GM23338 (cell line): ENCODE results near the gene ODAD3.

Experiments used
- CREB1 ChIP-seq: fragments of 250-450 bp; sonication (Bioruptor Pico); IDR thresholded peaks from 2 replicates; pipeline ENCODE4 v1.5.0; 2020; ENCODE audit warnings: low read depth, mild to moderate bottlenecking, moderate library complexity
- CTCF ChIP-seq, 2 experiments: fragments of 200-600 bp in 1 of 2; sonication (generic) in 1 of 2; conservative IDR thresholded peaks; 2 replicates each; pipeline versions ENCODE4 v1.5.1 to v1.6.1; 2016 to 2017; ENCODE audit warnings: antibody characterized with exemption in 2 of 2, low read depth in 2 of 2, mild to moderate bottlenecking in 2 of 2, moderate library complexity in 1 of 2

DNA sequence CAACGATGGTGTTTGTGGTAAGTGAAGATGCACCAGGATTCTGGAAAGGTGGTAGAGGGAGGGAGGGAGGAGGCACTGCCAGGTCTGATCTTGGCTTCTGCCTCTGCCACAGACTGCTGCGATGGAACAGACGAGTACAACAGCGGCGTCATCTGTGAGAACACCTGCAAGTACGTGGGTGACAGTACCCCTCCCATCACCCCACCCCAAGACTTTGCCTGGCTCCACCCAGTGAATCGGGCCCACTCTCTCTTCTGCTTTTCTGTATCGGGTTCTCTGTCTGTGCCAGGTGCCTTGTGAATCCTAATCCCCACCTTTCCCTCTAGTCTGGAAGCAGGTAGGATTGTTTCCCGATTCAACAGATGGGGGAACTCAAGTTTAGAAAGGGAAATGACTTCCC, 3.0 kb upstream of the ODAD3 start:
- TF ChIP-seq CTCF (conservative IDR thresholded peaks at IDR 0.05; ENCODE audit: low read depth in 2 of 2) (no peak), CREB1 (CRISPR knock-in tag) (no peak)
